Vagina (tissue), 2 donors: ENCODE measurements around the gene SMAP1.

ENCODE experiments used
- POLR2AphosphoS5 ChIP-seq, 2 donors: sonication (generic); formaldehyde crosslinking; IDR thresholded peaks; one replicate each; pipeline ENCODE4 v1.9.0; 2017; ENCODE audit warnings: antibody characterized with exemption in 2 of 2, mild to moderate bottlenecking in 2 of 2, low read depth in 1 of 2; ENCODE audit not compliant: insufficient read depth in 1 of 2
- TF ChIP-seq, protein P1 (sequence below), 3 experiments: fragments of 450-650 bp in 2 of 3; fragments of 200-600 bp in 1 of 3; sonication (generic) in 1 of 3; IDR thresholded peaks; one replicate each; pipeline ENCODE4 v1.5.1; 2017 to 2019; ENCODE audit warnings: antibody characterized with exemption in 3 of 3, mild to moderate bottlenecking in 2 of 3, moderate library complexity in 2 of 3

DNA sequence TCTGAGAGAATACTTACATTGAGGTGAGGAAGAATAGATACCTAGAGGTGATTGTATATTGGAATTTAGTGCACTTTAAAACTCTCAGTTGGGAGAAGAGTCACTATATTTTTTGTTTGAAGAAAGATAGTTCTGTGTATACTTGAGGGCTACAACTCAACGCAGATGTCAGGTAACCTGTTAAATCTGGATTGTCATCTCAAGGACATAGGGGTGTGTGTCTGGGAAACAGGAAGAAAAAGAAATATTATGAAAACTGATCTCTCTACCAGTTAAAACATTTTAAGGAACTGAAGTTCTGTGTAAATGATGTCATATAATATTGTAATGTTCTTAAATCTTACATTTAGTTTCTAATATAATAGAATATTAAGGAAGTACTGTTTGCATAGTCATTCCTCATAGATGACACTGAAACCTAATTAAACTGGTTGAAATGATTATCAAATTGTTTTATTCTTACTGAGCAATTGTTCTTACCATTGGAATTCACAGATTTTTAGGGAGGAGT is 86.2 kb downstream of the SMAP1 start:
- TF ChIP-seq, protein P1, sequence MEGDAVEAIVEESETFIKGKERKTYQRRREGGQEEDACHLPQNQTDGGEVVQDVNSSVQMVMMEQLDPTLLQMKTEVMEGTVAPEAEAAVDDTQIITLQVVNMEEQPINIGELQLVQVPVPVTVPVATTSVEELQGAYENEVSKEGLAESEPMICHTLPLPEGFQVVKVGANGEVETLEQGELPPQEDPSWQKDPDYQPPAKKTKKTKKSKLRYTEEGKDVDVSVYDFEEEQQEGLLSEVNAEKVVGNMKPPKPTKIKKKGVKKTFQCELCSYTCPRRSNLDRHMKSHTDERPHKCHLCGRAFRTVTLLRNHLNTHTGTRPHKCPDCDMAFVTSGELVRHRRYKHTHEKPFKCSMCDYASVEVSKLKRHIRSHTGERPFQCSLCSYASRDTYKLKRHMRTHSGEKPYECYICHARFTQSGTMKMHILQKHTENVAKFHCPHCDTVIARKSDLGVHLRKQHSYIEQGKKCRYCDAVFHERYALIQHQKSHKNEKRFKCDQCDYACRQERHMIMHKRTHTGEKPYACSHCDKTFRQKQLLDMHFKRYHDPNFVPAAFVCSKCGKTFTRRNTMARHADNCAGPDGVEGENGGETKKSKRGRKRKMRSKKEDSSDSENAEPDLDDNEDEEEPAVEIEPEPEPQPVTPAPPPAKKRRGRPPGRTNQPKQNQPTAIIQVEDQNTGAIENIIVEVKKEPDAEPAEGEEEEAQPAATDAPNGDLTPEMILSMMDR (IDR thresholded peaks at IDR 0.05), result no peak
- TF ChIP-seq POLR2AphosphoS5 (IDR thresholded peaks at IDR 0.05; ENCODE audit: insufficient read depth in 1 of 2, low read depth in 1 of 2), result no peak
